Liver (tissue), 3 donors: Measurements from ENCODE around the gene SERPINI2.

Source experiments
- EGR1 ChIP-seq, 2 donors: IDR thresholded peaks; 2 replicates each; pipeline ENCODE4 v1.6.1; 2016 to 2018; ENCODE audit warnings: antibody characterized with exemption in 2 of 2, low read depth in 2 of 2
- HNF4A ChIP-seq, 2 donors: conservative IDR thresholded peaks; 2 replicates each; pipeline ENCODE4 v1.6.1; 2016; ENCODE audit warnings: antibody characterized with exemption in 2 of 2, mild to moderate bottlenecking in 2 of 2
- HNF4G ChIP-seq: IDR thresholded peaks from 2 replicates; pipeline ENCODE4 v1.6.1; 2016; ENCODE audit warnings: antibody characterized with exemption
- JUND ChIP-seq, 2 donors: IDR thresholded peaks; 2 replicates each; pipeline ENCODE4 v1.6.1; 2016; ENCODE audit warnings: antibody characterized with exemption in 2 of 2
- RAD21 ChIP-seq, 2 donors: IDR thresholded peaks; 2 replicates each; pipeline ENCODE4 v1.6.1; 2016; ENCODE audit warnings: antibody characterized with exemption in 2 of 2, mild to moderate bottlenecking in 2 of 2
- SP1 ChIP-seq: IDR thresholded peaks from 2 replicates; pipeline ENCODE4 v1.6.1; 2018; ENCODE audit warnings: antibody characterized with exemption, mild to moderate bottlenecking
- TAF1 ChIP-seq: conservative IDR thresholded peaks from 2 replicates; pipeline ENCODE4 v1.6.1; 2016; ENCODE audit warnings: antibody characterized with exemption, mild to moderate bottlenecking
- YY1 ChIP-seq: IDR thresholded peaks from 2 replicates; pipeline ENCODE4 v1.6.1; 2016; ENCODE audit warnings: antibody characterized with exemption, mild to moderate bottlenecking
- TF ChIP-seq, protein P1 (sequence below): fragments of 150-350 bp; IDR thresholded peaks from 2 replicates; pipeline ENCODE4 v1.5.1; 2017; ENCODE audit warnings: improper control_type of control experiment, low read depth, low read length; ENCODE audit not compliant: missing input control
- TF ChIP-seq, protein P2 (sequence below): IDR thresholded peaks from 2 replicates; pipeline ENCODE4 v1.6.1; 2016; ENCODE audit warnings: antibody characterized with exemption, mild to moderate bottlenecking
- TF ChIP-seq, protein P3 (sequence below): IDR thresholded peaks from 2 replicates; pipeline ENCODE4 v1.6.1; 2016; ENCODE audit warnings: antibody characterized with exemption
- donor health status: healthy.
- donor health status: healthy.

DNA sequence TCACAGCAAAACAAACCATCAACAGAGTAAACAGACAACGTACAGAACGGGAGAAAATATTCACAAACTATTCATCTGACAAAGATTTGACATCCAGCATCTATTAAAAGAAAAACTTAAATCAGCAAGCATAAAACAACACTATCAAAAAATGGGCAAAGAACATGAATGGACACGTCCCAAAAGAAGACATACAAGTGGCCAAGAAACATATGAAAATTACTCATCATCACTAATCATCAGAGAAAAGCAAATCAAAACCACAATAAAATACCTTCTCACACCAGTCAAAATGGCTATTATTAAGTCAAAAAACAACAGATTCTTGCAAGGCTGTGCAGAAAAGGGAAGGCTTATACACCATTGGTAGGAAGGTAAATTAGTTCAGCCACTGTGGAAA, 13.7 kb upstream of the SERPINI2 start:
- TF ChIP-seq, protein P1, sequence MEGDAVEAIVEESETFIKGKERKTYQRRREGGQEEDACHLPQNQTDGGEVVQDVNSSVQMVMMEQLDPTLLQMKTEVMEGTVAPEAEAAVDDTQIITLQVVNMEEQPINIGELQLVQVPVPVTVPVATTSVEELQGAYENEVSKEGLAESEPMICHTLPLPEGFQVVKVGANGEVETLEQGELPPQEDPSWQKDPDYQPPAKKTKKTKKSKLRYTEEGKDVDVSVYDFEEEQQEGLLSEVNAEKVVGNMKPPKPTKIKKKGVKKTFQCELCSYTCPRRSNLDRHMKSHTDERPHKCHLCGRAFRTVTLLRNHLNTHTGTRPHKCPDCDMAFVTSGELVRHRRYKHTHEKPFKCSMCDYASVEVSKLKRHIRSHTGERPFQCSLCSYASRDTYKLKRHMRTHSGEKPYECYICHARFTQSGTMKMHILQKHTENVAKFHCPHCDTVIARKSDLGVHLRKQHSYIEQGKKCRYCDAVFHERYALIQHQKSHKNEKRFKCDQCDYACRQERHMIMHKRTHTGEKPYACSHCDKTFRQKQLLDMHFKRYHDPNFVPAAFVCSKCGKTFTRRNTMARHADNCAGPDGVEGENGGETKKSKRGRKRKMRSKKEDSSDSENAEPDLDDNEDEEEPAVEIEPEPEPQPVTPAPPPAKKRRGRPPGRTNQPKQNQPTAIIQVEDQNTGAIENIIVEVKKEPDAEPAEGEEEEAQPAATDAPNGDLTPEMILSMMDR = no peak
- TF ChIP-seq SP1 (no peak), RAD21 (IDR thresholded peaks at IDR 0.05) (no peak), JUND (IDR thresholded peaks at IDR 0.05) (no peak), EGR1 (IDR thresholded peaks at IDR 0.05; ENCODE audit: low read depth in 2 of 2) (no peak), HNF4A (conservative IDR thresholded peaks at IDR 0.05) (no peak), HNF4G (no peak), YY1 (no peak), TAF1 (no peak)
- TF ChIP-seq, protein P2, sequence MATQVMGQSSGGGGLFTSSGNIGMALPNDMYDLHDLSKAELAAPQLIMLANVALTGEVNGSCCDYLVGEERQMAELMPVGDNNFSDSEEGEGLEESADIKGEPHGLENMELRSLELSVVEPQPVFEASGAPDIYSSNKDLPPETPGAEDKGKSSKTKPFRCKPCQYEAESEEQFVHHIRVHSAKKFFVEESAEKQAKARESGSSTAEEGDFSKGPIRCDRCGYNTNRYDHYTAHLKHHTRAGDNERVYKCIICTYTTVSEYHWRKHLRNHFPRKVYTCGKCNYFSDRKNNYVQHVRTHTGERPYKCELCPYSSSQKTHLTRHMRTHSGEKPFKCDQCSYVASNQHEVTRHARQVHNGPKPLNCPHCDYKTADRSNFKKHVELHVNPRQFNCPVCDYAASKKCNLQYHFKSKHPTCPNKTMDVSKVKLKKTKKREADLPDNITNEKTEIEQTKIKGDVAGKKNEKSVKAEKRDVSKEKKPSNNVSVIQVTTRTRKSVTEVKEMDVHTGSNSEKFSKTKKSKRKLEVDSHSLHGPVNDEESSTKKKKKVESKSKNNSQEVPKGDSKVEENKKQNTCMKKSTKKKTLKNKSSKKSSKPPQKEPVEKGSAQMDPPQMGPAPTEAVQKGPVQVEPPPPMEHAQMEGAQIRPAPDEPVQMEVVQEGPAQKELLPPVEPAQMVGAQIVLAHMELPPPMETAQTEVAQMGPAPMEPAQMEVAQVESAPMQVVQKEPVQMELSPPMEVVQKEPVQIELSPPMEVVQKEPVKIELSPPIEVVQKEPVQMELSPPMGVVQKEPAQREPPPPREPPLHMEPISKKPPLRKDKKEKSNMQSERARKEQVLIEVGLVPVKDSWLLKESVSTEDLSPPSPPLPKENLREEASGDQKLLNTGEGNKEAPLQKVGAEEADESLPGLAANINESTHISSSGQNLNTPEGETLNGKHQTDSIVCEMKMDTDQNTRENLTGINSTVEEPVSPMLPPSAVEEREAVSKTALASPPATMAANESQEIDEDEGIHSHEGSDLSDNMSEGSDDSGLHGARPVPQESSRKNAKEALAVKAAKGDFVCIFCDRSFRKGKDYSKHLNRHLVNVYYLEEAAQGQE = no peak
- TF ChIP-seq, protein P3, sequence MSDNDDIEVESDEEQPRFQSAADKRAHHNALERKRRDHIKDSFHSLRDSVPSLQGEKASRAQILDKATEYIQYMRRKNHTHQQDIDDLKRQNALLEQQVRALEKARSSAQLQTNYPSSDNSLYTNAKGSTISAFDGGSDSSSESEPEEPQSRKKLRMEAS = no peak
